ENCODE measurements around the gene TRMT2A. TPM values are rescaled to one million over a fixed set of nuclear protein-coding genes. Genes with fewer than 3 reads are reported as not detected.

The TRMT2A gene
- polyA plus RNA-seq, 1 donor (not counting 4 experiments of a cell fraction or from before 2014, with no cell fraction given): 18.3 TPM

GRCh38 chr22:20154602-20155187 is 37.7 kb upstream of the TRMT2A start:
- dilution Hi-C loops (cut with MboI; ENCODE audit: extremely low pct_ligation_motif_present, low sequenced_read_pairs): no loop called here
- no peaks in the 10 kb centered on the region for H3K9me1 ChIP-seq (ENCODE audit: control insufficient read depth, extremely low read depth, insufficient read depth, low read length)
- no peaks in the 10 kb centered on the region for H4K20me1 ChIP-seq (ENCODE audit: control insufficient read depth, extremely low read depth, insufficient read depth, low read length)
- DNase-seq (ENCODE audit: low read depth, low spot score) (no peak), FAIRE-seq (no peak)
- H3K9ac ChIP-seq (ENCODE audit: control insufficient read depth, extremely low read depth, insufficient read depth, low read length): no peak overlapping the region
- H3K79me2 ChIP-seq (ENCODE audit: control insufficient read depth, insufficient read depth, low read length): no peaks in the 10 kb centered on the region
- no peaks in the 10 kb centered on the region for H3K36me3 ChIP-seq (ENCODE audit: control insufficient read depth in 2 of 2, extremely low read depth in 1 of 2, insufficient read depth in 2 of 2, low read length in 2 of 2)
- H3K27me3 ChIP-seq (ENCODE audit: control insufficient read depth, extremely low read depth, insufficient read depth, low read length): no peaks in the 10 kb centered on the region
- no peak overlapping the region for H3K27ac ChIP-seq (ENCODE audit: control insufficient read depth, insufficient read depth, low read length)
- no peaks in the 10 kb centered on the region for H3K9me3 ChIP-seq (ENCODE audit: control insufficient read depth, low read depth, low read length)
- no peak overlapping the region for H2AFZ ChIP-seq (ENCODE audit: control insufficient read depth, low read length)
- no peak for TF ChIP-seq EZH2 (IDR thresholded peaks at IDR 0.05; ENCODE audit: low read length)
- no peak for TF ChIP-seq CTCF (optimal IDR thresholded peaks at IDR 0.05 in 1 of 3, IDR thresholded peaks at IDR 0.05 in 1 of 3, conservative IDR thresholded peaks at IDR 0.05 in 1 of 3; ENCODE audit: extremely low read depth in 1 of 3, insufficient read depth in 2 of 3, low read length in 3 of 3)
- H3K4me1 ChIP-seq (ENCODE audit: control insufficient read depth, extremely low read depth, insufficient read depth, low read length): no peaks in the 10 kb centered on the region
- no peak overlapping the region for H3K4me2 ChIP-seq (ENCODE audit: control insufficient read depth, extremely low read depth, insufficient read depth, low read depth, low read length)
- H3K4me3 ChIP-seq (ENCODE audit: control insufficient read depth in 2 of 3, extremely low read depth in 1 of 3, insufficient read depth in 2 of 3, low read depth in 1 of 3, low read length in 3 of 3): no peak overlapping the region

- H2AFZ ChIP-seq (ENCODE audit: control insufficient read depth, low read length): no peak overlapping the region
- no peaks in the 10 kb centered on the region for H3K9me1 ChIP-seq (ENCODE audit: control insufficient read depth, extremely low read depth, insufficient read depth, low read length)
- dilution Hi-C loops (cut with MboI; ENCODE audit: extremely low pct_ligation_motif_present, low sequenced_read_pairs): no loop called here
- TF ChIP-seq CTCF (optimal IDR thresholded peaks at IDR 0.05 in 1 of 3, IDR thresholded peaks at IDR 0.05 in 1 of 3, conservative IDR thresholded peaks at IDR 0.05 in 1 of 3; ENCODE audit: extremely low read depth in 1 of 3, insufficient read depth in 2 of 3, low read length in 3 of 3) (no peak), EZH2 (IDR thresholded peaks at IDR 0.05; ENCODE audit: low read length) (no peak)
- H3K9me3 ChIP-seq (ENCODE audit: control insufficient read depth, low read depth, low read length): no peaks in the 10 kb centered on the region
- no peak for FAIRE-seq
- no peak for DNase-seq (ENCODE audit: low read depth, low spot score)
- no peaks in the 10 kb centered on the region for H4K20me1 ChIP-seq (ENCODE audit: control insufficient read depth, extremely low read depth, insufficient read depth, low read length)
- H3K9ac ChIP-seq (ENCODE audit: control insufficient read depth, extremely low read depth, insufficient read depth, low read length): no peak overlapping the region
- H3K79me2 ChIP-seq (ENCODE audit: control insufficient read depth, insufficient read depth, low read length): no peaks in the 10 kb centered on the region
- H3K27ac ChIP-seq (ENCODE audit: control insufficient read depth, insufficient read depth, low read length): no peak overlapping the region
- no peaks in the 10 kb centered on the region for H3K36me3 ChIP-seq (ENCODE audit: control insufficient read depth in 2 of 2, extremely low read depth in 1 of 2, insufficient read depth in 2 of 2, low read length in 2 of 2)
- no peaks in the 10 kb centered on the region for H3K27me3 ChIP-seq (ENCODE audit: control insufficient read depth, extremely low read depth, insufficient read depth, low read length)
- no peak overlapping the region for H3K4me3 ChIP-seq (ENCODE audit: control insufficient read depth in 2 of 3, extremely low read depth in 1 of 3, insufficient read depth in 2 of 3, low read depth in 1 of 3, low read length in 3 of 3)
- no peak overlapping the region for H3K4me2 ChIP-seq (ENCODE audit: control insufficient read depth, extremely low read depth, insufficient read depth, low read depth, low read length)
- H3K4me1 ChIP-seq (ENCODE audit: control insufficient read depth, extremely low read depth, insufficient read depth, low read length): no peaks in the 10 kb centered on the region
Observed at GRCh38 chr22:20153945-20154344, 36.9 kb upstream of the TRMT2A start.

All from keratinocyte (primary cell).